Activated CD4-positive, alpha-beta T cell treated with anti-CD3 and anti-CD28 coated beads, Interleukin-2, amount 50 U/mL, for 48 hours (primary cell): ENCODE results near the gene TFAP2B.
A peak's percentile ranks its signal among the peaks of the same experiment; 100 is the strongest.

Experiments
- DNase-seq, 2 experiments: peaks; one replicate each; pipeline ENCODE4 v3.0.0-alpha.2; 2020

Gene TFAP2B

DNA sequence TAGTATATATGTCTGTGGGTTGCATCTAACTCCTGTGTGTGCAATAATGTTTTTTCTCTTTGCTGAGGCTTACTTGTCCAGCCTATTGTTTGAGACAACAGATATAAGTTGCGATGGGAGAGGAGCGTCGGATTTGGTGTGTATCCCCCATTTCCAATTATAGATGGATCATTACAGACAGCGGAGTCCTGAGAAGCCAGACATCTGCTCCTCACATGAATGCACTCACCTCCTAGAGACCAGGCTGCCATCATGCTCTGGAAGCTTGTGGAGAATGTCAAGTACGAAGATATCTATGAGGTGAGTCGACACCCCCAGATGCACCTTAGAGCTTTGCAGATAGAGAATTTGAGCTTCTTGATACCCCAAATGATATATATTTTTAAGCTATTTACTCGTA lies at the start of gene TFAP2B:
TFAP2B (plus strand) TSS at position 199 of the 400 bp plus-strand sequence; CDS start at position 220, 21 bp downstream.
- DNase-seq, result no peak

DNA sequence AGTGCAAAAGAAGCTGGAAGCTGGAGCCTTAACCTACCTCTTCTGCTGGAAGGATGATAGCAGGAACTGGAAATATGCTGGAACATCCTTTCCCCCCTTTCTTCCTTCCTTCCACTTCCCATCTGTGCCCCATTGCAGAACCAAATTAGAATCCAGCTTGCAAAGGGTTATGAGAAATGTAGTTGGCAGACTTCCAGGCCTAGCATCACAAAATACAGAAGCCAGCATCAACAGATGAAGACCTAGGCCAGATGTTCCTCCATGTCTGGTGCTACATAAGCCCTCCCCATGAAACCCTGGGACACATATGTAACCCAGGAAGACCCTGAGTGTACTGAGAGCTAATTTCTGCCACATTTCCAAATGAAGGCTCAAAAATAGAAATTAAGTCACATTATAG lies 40.0 kb upstream of the TFAP2B start:
- no peak for DNase-seq

DNA sequence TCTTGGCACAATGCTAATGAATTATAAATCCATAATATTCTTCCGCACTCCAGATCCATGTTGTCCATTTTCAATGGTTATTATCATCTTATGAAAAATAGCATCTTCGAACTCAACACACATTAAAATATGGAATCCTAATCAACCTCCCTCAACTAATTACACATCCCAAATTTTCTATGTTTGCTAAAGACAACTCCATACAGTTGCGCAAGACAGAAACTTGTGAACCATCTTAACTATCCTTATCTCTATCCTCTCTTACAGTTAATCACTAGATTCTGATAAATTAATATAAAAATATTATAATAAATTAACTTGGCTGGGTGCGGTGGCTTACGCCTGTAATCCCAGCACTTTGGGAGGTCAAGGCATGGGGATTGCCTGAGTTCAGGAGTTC lies 38.3 kb upstream of the TFAP2B start:
- no peak for DNase-seq

DNA sequence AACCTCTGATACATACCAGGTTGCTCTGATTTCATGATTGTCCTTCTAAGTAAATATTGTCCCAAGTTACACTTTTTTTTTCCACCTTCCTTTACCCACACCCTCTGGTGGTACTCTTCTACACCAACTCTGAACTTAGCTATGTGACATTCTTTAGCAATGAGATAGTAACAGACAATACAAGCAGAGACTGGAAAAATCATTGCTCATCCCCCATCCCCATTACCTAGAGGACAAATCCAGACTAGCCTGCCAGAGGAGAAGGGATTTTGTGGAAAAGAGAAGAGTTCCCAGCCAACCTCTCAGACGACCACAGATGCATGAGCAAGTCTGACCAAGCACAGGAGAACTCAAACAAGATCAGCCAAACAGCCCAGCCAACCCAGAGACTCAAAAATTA lies 32.8 kb upstream of the TFAP2B start:
- DNase-seq, result no peak

DNA sequence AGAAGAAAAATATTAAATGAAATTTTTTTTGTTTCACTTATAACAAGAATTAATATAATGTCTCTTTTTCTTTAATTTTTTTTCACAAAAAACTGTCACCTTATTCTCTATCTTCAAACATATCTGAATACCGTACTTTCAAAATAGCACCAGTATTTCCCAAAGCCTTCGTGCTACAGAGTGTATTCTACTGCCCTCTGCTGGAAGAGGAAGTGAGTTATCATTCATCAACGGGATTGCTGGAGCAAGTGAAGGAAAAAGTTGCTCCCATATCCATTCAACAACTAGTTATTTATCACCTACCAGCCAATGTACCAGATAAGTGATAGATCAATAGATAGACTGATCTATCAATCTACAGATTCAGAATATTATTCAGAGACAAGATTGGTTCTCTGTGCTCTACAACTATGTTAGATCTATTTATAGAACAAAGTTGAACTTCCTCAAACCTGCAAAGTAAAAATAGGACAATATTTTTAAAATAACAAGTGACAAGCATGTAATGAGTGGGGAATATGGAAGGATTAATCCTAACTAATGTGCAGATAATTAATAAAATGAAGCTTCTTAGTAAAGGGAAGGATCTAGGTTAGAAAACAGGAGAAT lies 26.7 kb upstream of the TFAP2B start:
- no peak for DNase-seq

DNA sequence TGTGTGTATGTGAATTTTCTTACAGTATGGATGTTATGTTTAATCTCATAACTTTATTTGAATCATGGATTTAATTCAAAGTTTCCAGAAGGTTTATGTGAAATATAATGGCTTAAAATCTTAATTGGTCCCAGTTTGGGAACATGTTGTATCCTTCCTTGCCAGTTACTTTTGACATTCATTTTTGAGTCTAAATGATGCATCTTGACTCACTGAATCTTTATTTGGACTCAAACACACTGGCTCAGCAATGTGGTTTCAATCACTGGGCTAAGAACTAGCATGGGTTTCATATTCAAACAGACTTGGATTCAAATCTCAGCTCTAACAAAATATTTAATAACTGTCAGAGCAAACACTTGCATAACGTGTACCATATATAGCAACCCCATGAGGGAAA lies 25.9 kb upstream of the TFAP2B start:
- DNase-seq, result no peak

DNA sequence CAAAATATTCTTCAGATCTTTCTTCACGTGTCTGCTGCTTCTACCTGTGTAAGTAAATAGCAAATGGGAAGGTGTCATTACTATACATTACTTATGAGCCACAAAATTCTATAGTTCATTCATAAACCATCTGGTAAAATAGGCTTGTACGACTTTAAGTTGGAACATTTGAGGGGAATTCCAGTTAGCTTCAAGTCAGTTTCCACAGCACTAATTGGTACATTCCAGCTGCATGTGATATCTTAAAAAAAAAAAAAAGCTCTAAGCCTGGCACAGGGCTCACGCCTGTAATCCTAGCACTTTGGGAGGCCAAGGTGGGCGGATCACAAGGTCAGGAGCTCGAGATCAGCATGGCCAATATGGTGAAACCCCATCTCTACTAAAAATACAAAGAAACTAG lies 23.1 kb upstream of the TFAP2B start:
- DNase-seq, result no peak

DNA sequence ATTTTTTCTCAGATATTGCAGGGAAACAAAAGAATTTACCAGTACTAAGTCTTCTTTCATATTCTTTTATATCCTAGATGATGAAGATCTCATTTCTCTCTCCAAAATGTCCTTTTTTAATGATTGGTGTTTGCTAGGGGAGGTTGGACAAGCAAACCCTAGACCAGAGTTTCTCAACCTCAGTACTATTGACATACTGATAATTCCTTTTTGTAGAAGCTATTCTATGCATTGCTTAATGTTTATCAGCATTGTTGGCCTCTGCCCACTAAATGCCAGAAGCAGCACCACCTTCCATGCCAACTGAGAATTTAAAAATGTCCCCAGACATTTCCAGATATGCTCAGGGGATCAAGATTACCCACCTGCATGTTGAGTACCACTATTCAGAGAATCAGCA lies 14.4 kb upstream of the TFAP2B start:
- DNase-seq, result no peak

DNA sequence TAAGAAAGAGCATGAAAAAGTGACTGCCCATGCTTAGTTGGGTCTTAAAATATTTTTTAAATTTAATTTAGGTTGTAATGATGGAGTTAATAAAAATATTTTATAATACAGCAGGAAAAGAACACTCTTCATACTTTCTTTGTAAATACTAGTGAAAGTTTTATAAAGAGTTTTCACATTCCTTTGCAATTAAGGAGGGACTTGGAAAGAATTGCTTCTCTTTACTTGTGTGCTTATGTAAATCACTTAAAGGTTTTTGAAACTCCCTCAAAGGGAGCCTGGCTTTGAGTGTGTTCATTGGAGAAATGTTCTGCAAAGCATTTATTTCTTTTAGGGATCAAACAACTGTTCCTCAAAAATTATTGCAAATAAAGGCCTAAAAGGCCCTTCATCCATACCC lies 11.6 kb upstream of the TFAP2B start:
- DNase-seq, result no peak

DNA sequence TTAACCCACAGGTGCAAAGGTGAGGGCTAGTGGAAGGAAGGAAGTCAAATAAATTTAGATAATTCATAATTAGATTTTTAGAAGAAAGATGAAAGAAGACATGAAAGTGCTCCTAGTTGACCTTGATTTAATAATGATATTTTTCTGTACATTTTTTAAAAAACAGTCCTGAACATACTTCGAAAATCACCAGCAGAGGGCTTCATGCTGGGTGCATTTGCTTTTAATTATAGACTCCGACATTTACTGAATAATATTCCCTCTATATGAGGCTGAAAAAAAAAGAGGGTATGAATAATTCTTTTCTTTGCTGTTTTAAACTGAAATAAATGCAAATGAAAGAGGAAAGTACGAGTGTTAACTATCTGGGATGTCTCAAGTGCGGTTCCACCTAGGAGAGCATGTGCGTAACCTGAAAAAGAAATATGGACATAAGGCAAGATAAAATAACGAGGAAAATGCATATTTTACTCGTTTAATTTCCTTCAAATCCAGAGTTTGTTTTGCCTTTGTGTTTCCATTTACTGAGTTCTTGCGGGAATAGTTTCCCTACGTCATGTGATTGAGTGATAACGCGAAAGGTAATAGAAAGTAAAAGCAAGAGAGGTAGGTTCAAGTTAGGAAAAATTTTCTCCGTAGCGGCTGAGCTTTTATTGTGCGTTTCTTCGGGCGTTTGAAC lies 3.1 kb upstream of the TFAP2B start:
- no peak for DNase-seq

DNA sequence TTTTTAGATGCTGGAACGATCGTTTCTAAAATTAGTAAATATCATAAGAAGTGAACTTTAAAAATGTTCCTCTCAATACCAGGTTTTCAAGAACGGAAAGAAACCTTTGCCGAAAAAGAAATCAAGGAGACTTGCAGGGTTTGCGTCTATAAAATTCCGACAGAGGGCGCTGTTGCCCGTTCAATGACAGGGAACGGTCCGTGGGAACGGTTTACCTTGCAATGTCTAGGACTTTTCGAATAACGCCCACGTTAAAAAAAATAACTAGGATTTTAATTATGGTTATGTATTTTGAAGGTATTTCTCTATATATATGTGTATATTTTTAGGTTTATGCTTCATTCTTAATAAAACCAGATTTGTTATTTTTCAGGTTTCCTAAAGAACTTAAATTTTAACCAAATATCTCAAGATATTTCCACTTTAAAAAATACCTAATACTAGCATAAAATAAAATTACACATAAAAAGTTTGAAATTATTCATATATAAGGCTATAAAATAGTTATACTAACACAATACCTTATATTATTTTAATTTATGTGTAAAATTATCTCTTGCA lies 2.5 kb upstream of the TFAP2B start:
- peak; percentile 66 to 77 for DNase-seq

DNA sequence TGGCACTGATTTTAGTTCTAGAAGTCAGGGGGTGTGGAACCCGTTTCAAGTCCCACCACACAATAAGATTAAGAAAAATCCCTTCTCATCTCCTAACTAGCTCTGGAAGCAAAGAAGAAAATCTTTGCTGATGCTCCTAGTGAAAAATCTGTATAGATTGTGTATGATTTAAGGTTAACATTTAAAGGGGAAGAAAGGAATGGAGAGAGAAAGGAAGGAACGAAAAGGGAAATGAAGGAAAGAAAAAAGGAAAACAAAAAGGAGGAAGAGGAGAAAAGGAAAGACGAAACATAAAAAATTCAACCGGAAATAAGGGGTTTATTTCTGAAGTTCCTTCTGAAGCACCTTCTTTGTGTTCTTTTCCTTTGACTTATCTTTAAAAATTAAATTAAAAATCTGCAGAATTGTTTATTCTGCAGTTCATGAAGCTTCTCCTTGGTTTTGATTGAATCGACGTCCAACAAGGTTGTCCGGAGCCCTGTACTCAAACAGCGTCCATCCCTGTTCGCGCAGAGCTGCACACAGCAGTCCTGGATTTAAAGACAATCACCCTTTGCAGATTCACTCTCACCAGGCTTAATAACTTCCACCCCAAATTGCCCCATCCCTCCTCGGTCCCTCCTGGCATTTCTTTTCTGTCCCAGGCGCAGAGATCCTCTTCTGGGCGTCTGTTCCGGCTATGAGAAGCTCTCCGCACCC lies 1.6 kb upstream of the TFAP2B start:
- no peak for DNase-seq

DNA sequence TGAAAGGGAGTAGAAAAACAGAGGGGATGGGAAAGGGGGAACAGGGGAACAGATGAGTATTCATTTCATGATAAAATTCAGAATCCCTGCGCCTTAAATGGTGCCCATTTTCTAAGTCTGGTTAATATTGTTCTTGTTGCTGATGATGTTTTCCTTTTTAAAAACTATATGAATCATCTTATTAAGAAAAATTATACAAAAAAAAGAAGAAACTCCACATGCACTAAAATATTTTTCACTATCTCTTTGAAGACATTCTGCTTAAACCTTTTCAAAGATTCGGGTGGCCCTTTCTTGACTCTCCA lies 1.1 kb upstream of the TFAP2B start:
- no peak for DNase-seq

DNA sequence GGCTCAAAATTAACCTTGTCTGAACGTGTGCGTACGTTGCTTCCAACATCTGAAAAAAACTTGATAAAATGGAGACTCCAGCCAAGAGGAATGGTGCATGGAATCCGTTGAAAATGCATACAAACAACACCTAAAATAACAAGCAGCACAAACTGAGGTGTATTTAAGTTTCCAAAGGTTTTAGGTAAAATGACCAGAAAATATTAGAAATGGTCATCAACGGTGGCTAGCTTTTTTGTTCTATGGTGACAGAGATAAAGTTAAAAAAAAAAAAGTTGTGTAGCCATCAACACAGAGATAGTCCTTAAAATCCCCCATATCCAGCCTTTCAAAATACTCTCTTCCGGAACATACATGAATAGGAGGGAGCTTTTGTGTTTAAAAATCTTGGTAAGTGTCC lies 651 bp upstream of the TFAP2B start:
- DNase-seq, result no peak

DNA sequence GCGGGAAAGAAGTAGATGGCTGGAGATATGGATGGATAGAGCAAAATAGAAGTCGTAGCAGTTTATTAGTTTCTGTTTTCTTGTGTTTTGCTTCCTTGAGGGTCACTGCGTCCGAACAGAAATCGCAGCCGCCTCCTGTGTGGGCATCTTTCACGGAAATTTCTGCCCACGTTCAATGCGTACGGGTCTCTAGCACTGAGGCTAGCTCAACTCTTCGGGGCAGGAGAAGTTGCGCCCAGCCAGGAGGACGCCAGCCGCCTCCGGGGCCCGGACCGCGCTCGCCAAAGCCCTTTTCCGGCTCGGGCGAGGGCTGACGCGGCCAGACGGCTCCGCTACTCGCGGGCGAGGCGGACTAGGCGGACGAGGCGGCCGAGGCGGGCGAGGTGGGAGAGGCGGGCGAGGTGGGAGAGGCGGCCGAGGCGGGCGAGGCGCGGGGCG lies 814 bp downstream of the TFAP2B start:
- DNase-seq, result peak in 1 of 2 experiments; percentile 4

DNA sequence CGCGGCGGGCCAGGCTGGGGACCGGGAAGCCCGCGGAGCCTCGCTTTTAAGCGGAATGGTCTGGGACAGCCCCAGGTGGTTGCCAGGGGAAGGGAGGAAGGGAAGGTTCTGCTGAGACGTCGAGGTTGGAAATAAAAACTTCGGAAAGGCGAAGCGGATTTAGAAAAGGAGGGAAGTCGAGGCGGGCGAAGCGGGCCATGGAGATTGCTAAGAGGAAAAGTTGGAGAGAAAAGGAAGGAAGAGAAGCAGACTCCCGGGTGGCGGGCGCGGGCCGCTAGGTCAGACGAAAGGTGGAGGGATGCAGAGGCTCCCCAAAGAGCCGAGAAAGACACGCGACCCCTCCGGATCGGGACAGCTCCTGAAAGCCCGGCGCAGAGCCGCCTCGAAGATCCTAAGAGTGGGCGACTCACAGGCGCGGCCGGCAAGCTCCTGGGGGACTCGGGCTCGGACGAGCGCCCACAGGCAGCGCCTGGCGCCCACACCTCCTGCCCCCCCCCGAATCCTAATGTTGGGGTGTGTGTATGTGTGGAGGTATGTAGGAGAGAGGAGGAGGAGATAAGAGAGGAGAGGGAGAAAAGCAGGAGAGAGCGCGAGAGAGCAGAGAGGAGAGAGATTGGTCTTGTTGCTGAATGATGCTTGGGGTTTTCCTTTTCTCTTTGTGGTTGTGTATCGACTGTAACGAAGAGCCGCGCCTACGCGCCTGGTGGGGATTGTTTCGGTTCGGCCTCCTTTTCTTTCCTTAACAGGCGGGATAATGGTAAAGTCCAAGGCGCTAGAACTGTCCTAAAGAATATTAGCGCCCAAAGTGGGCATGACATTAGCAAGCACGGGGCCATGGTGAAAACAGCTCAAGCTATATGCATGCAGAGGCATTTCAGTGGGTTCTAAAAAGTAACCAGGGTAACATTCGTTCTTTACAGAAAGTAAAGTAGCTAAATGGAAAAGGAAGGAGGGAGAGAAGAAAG lies 1.5 kb downstream of the TFAP2B start:
- DNase-seq, result no peak

DNA sequence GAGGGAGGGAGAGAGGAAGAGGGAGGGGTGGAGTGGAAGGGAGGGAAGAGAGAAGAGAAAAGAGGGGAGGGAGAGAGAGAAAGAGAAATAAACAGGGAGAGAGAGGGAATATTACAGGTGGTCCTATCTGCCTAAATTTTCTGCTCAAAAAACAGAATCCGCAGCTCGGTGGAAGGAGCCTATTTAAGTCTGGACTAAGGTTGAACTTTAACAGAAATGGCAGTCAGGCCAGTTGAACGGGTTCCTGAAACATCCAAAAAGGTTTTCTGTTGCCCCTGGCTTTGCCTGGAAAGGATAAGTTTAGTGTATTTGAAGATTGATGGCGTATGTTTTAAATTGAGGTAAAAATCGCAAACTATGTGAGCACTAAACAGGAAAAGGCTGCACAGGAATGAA lies 2.2 kb downstream of the TFAP2B start:
- no peak for DNase-seq

DNA sequence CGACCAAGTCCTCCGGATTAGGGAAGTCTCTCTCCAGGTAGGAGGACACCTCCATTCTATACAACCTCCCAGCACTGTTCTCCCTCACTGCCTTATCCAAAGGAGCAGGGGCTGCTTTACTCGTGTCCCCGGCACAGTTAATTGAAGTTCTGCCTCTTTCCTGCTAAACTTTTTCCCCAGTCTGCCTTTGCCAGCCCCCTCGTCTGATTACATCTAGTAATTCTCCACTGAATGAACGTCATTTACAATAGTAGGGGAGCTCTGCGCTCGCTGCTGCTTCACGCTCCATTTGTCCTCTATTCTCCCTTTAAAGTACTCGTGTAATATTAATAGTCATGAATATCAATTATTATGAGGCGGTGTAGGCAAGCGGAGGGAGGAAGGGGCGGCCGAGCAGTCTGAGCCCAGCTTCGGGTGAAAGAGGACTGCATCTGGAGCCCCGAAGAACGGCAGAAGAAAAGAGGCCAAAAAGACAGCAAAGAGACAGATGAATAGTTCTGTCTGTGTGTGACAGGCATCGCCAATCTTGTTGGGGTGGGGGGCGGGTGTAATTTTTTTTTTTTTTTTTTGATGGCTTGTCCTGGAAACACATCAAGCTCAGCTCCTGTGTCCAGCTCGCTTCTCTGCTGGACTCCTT lies 2.9 kb downstream of the TFAP2B start:
- DNase-seq, result no peak

DNA sequence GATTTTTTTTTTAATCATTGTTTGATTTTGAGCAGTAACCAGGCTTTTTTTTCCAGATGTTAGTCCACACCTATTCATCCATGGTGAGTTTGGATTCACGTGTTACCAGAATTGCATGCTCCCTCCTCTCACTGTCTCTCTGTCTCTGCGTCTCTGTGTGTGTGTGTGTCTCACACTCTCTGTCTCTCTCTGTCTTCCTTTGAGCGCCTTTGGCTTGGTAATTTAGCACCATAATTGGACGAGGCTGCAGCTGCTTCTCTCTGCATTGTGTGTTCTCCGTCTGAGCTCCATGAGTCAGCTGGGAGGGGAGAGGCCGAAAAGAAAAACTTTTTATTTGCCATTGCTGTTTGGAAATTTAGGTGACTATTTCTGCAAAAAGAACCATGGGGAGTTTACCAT lies 3.4 kb downstream of the TFAP2B start:
- no peak for DNase-seq

DNA sequence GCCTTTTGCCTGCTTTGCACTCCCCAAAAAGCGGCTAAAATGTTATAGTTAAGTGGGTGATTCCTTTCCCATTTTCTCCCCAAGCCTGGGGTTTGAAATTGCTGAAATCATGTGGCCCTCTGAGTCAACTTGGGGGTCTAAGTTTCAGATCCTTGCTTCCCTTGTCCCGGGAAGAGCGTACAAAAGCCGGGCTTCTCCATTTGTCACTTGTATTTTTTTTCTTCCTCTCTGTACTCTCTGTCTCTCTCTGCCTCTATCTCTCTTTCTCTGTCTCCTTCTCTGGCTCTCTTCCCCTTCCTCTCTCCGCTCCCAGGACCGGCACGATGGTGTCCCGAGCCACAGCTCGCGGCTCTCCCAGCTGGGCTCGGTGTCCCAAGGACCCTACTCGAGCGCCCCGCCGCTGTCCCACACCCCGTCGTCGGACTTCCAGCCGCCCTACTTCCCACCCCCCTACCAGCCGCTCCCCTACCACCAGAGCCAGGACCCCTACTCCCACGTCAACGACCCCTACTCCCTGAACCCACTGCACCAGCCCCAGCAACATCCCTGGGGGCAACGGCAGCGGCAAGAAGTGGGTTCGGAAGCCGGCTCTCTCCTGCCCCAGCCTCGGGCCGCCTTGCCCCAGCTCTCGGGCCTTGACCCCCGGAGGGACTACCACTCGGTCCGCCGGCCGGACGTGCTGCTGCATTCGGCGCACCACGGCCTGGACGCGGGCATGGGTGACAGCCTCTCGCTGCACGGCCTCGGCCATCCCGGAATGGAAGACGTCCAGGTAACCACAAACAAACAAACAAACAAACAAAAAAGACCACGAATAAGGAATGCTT lies 4.6 kb downstream of the TFAP2B start:
- no peak for DNase-seq

DNA sequence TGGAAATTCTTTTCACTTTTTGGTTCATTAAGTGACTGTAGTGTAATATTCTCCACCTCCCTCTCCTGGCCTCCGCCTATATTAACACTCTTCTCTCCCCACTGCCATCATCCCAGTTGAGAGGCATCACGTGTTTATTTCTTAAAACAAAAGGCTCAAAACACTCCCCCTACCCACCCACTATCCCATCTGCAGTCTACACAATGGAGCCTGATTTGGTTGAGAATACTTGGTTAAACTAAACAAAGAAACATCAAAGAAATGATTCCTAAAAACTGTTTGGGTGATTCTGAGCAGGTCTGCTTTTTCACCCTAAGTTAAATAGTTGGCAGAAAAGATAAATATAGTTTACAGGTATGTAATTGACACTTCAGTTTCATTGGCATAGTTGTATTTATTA lies 5.9 kb downstream of the TFAP2B start:
- DNase-seq, result no peak
